ENCODE measurements around the gene PDSS1. TPM values are rescaled to one million over a fixed set of nuclear protein-coding genes. Genes with fewer than 3 reads are reported as not detected.

PDSS1 gene
- total RNA-seq, 4 donors from 2014 or later: 3.6 to 17.9 (median 9.2) TPM

- Histone ChIP-seq H3K27ac (no peak overlapping the region), H3K4me3 (no peak overlapping the region), H3K9me3 (no peaks in the 10 kb centered on the region), H3K36me3 (no peaks in the 10 kb centered on the region), H3K4me1 (no peaks in the 10 kb centered on the region), H3K27me3 (no peaks in the 10 kb centered on the region)
- no peak for DNase-seq
- intact Hi-C loops (cut with DNase I; ENCODE audit: low total_unique reads): no loop called here
- TF ChIP-seq, protein P1, sequence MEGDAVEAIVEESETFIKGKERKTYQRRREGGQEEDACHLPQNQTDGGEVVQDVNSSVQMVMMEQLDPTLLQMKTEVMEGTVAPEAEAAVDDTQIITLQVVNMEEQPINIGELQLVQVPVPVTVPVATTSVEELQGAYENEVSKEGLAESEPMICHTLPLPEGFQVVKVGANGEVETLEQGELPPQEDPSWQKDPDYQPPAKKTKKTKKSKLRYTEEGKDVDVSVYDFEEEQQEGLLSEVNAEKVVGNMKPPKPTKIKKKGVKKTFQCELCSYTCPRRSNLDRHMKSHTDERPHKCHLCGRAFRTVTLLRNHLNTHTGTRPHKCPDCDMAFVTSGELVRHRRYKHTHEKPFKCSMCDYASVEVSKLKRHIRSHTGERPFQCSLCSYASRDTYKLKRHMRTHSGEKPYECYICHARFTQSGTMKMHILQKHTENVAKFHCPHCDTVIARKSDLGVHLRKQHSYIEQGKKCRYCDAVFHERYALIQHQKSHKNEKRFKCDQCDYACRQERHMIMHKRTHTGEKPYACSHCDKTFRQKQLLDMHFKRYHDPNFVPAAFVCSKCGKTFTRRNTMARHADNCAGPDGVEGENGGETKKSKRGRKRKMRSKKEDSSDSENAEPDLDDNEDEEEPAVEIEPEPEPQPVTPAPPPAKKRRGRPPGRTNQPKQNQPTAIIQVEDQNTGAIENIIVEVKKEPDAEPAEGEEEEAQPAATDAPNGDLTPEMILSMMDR (IDR thresholded peaks at IDR 0.05): no peak
- TF ChIP-seq POLR2A (IDR thresholded peaks at IDR 0.05): no peak
Observed at GRCh38 chr10:26746061-26746460, 48.6 kb downstream of the PDSS1 start.

DNA sequence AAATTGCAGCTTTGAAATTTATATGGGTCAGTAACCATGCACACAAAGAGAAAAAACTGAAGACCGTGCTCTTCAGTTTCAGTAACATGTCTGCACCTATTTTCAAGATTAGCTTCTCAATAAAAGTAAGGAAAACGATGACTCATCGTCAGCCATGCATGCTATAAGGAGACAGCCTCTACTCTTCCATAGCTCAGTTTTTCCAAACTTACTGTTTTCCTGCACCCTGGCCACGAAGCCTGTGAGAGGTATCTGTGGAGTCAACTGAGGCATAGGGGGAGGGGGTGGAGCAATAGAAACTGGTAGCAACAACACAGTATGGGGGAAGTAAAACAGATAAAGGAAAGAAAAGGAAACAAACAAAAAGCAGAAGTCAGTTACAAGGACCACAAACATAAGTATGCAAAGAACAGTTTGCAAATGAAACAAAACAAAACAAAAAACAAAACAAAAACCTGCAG, 58.0 kb downstream of the PDSS1 start:
- Histone ChIP-seq H3K27ac (no peak overlapping the region), H3K4me1 (no peaks in the 10 kb centered on the region), H3K4me3 (no peak overlapping the region), H3K9me3 (no peaks in the 10 kb centered on the region), H3K27me3 (no peaks in the 10 kb centered on the region), H3K36me3 (no peaks in the 10 kb centered on the region)
- TF ChIP-seq, protein P1 (IDR thresholded peaks at IDR 0.05): no peak
- TF ChIP-seq POLR2A (IDR thresholded peaks at IDR 0.05): no peak
- DNase-seq: no peak
- intact Hi-C loops (cut with DNase I; ENCODE audit: low total_unique reads): no loop called here

DNA sequence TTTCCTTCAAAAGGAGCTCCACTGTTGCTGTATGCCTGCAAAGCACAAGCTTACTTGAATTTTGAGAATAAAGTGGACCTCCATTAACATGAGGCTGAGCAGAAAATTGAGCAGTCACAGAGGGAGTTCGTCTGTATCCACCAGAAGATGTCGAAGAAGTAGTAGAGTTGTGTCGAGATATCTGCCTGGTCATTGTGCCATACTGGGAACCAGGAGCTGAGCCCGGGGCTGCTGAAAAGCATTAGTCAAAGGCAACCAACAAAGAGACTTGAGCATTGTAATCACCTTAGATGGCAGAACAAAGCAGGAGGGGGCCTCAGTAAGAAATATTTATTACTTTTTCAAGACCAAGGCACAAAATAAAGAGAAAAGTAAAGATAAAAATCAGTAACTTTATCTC, 61.5 kb downstream of the PDSS1 start:
- Histone ChIP-seq H3K36me3 (no peaks in the 10 kb centered on the region), H3K9me3 (no peaks in the 10 kb centered on the region), H3K4me3 (no peak overlapping the region), H3K4me1 (no peaks in the 10 kb centered on the region), H3K27me3 (no peaks in the 10 kb centered on the region), H3K27ac (no peak overlapping the region)
- intact Hi-C loops (cut with DNase I; ENCODE audit: low total_unique reads): no loop called here
- TF ChIP-seq POLR2A (IDR thresholded peaks at IDR 0.05): no peak
- TF ChIP-seq, protein P1 (IDR thresholded peaks at IDR 0.05): no peak
- DNase-seq: no peak

GRCh38 chr10:26765549-26765948, 68.0 kb downstream of the PDSS1 start:
- TF ChIP-seq, protein P1 (IDR thresholded peaks at IDR 0.05): no peak
- Histone ChIP-seq H3K4me1 (no peaks in the 10 kb centered on the region), H3K4me3 (no peak overlapping the region), H3K36me3 (no peaks in the 10 kb centered on the region), H3K27me3 (no peaks in the 10 kb centered on the region), H3K9me3 (no peaks in the 10 kb centered on the region), H3K27ac (no peak overlapping the region)
- no peak for DNase-seq
- intact Hi-C loops (cut with DNase I; ENCODE audit: low total_unique reads): no loop called here

GRCh38 chr10:26770069-26770468, 72.6 kb downstream of the PDSS1 start:
- H3K27ac ChIP-seq: no peak overlapping the region
- TF ChIP-seq, protein P1 (IDR thresholded peaks at IDR 0.05): no peak
- TF ChIP-seq POLR2A (IDR thresholded peaks at IDR 0.05): no peak
- no peak overlapping the region for H3K4me3 ChIP-seq
- H3K9me3 ChIP-seq: no peaks in the 10 kb centered on the region
- no peaks in the 10 kb centered on the region for H3K4me1 ChIP-seq
- no peak for DNase-seq
- intact Hi-C loops (cut with DNase I; ENCODE audit: low total_unique reads): no loop called here
- H3K36me3 ChIP-seq: no peaks in the 10 kb centered on the region
- H3K27me3 ChIP-seq: no peaks in the 10 kb centered on the region

All from uterus (tissue), 4 donors.